Measurements from ENCODE around the gene PCDHGA3. TPM values are rescaled to one million over a fixed set of nuclear protein-coding genes. Genes with fewer than 3 reads are reported as not detected.
A peak's percentile ranks its signal among the peaks of the same experiment; 100 is the strongest.
"Not testable (repeated sequence)": the region's sequence is repeated elsewhere in the genome, so short reads cannot be mapped to it uniquely, and the experiment has no call there.

The PCDHGA3 gene
- total RNA-seq, 2 donors from 2014 or later = 4.3 TPM; not detected in 1

DNA sequence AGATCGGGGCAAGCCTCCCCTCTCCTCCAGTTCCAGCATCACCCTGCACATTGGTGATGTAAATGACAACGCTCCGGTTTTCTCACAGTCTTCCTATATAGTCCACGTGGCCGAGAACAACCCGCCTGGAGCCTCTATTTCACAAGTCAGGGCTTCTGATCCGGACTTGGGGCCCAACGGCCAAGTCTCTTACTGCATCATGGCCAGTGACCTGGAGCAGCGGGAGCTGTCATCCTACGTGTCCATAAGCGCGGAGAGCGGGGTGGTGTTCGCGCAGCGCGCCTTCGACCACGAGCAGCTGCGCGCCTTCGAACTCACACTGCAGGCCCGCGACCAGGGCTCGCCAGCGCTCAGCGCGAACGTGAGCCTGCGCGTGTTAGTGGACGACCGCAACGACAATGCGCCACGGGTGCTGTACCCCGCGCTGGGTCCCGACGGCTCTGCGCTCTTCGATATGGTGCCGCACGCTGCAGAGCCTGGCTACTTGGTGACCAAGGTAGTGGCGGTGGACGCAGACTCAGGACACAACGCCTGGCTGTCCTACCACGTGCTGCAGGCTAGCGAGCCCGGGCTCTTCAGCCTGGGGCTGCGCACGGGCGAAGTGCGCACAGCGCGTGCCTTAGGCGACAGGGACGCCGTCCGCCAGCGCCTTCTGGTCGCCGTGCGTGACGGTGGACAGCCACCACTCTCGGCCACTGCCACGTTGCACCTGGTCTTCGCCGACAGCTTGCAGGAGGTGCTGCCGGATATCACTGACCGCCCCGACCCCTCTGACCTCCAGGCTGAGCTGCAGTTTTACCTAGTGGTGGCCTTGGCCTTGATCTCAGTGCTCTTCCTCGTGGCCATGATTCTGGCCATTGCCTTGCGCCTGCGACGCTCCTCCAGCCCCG, 45.8 kb downstream of the PCDHGA3 start:
- peaks cover 53% of the 10 kb centered on the region for H3K36me3 Mint-ChIP-seq (ENCODE audit: low read depth)

GRCh38 chr5:141392429-141393198, 49.0 kb downstream of the PCDHGA3 start, which contains the start of gene PCDHGA8:
Gene PCDHGA8 (plus strand): TSS chr5:141392633. CDS start chr5:141392814, 181 bp downstream.
- Histone ChIP-seq H3K9ac (ENCODE audit: extremely low read depth, low read length, poor library complexity, severe bottlenecking) (no peak within 1 kb of the TSS), H3K27me3 (ENCODE audit: control insufficient read depth, insufficient read depth, low read length, poor library complexity, severe bottlenecking) (no peaks in the 10 kb centered on the region), H3K27ac (ENCODE audit: low read depth, low read length) (no peak within 1 kb of the TSS), H3K9me3 (ENCODE audit: control insufficient read depth, low read length) (peaks cover 68% of the 10 kb centered on the region), H3K4me3 (ENCODE audit: low read length) (peak within 1 kb of the TSS; percentile 20), H3K4me1 (ENCODE audit: control insufficient read depth, insufficient read depth, low read length) (no peaks in the 10 kb centered on the region), H3K36me3 (ENCODE audit: control insufficient read depth, insufficient read depth, low read length) (no peaks in the 10 kb centered on the region)
- Mint-ChIP-seq H3K9me3 (peaks cover 89% of the 10 kb centered on the region), H3K36me3 (ENCODE audit: low read depth) (peaks cover 65% of the 10 kb centered on the region), H3K27me3 (ENCODE audit: insufficient read depth) (peaks cover 11% of the 10 kb centered on the region), H3K4me3 (no peak within 1 kb of the TSS), H3K4me1 (no peaks in the 10 kb centered on the region), H3K27ac (no peak within 1 kb of the TSS)
- no peak for TF ChIP-seq CTCF (conservative IDR thresholded peaks at IDR 0.05)
- 95 to 98% methylated on average over 28 to 38 of the region's 38 CpGs for WGBS, 2 experiments (ENCODE audit: insufficient coverage in 1 of 2, insufficient read length in 1 of 2)
- no peak for DNase-seq

More for the DNA sequence above, 45.8 kb downstream of the PCDHGA3 start:
- H3K4me1 Mint-ChIP-seq = no peaks in the 10 kb centered on the region
- WGBS, 2 experiments (ENCODE audit: insufficient coverage in 1 of 2, insufficient read length in 1 of 2) = 94 to 96% methylated on average over 74 to 77 of the region's 77 CpGs
- H3K27ac Mint-ChIP-seq = no peak overlapping the region
- no peaks in the 10 kb centered on the region for H3K36me3 ChIP-seq (ENCODE audit: control insufficient read depth, insufficient read depth, low read length)
- TF ChIP-seq CTCF (conservative IDR thresholded peaks at IDR 0.05) = no peak
- DNase-seq = no peak
- peaks cover 76% of the 10 kb centered on the region for H3K9me3 Mint-ChIP-seq
- H3K27me3 ChIP-seq (ENCODE audit: control insufficient read depth, insufficient read depth, low read length, poor library complexity, severe bottlenecking) = no peaks in the 10 kb centered on the region
- no peak overlapping the region for H3K4me3 ChIP-seq (ENCODE audit: low read length)
- no peak overlapping the region for H3K9ac ChIP-seq (ENCODE audit: extremely low read depth, low read length, poor library complexity, severe bottlenecking)
- H3K9me3 ChIP-seq (ENCODE audit: control insufficient read depth, low read length) = peaks cover 64% of the 10 kb centered on the region
- no peak overlapping the region for H3K4me3 Mint-ChIP-seq
- no peak overlapping the region for H3K27ac ChIP-seq (ENCODE audit: low read depth, low read length)
- no peaks in the 10 kb centered on the region for H3K4me1 ChIP-seq (ENCODE audit: control insufficient read depth, insufficient read depth, low read length)
- peaks cover 11% of the 10 kb centered on the region for H3K27me3 Mint-ChIP-seq (ENCODE audit: insufficient read depth)

DNA sequence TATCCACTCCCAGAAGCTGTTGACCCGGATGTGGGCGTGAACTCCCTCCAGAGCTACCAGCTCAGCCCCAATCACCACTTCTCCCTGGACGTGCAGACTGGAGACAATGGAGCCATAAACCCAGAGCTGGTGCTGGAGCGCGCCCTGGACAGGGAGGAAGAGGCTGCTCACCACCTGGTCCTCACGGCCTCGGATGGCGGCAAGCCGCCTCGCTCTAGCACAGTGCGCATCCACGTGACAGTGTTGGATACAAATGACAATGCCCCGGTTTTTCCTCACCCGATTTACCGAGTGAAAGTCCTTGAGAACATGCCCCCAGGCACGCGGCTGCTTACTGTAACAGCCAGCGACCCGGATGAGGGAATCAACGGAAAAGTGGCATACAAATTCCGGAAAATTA, 49.6 kb downstream of the PCDHGA3 start:
- no peak overlapping the region for H3K4me3 ChIP-seq (ENCODE audit: low read length)

DNA sequence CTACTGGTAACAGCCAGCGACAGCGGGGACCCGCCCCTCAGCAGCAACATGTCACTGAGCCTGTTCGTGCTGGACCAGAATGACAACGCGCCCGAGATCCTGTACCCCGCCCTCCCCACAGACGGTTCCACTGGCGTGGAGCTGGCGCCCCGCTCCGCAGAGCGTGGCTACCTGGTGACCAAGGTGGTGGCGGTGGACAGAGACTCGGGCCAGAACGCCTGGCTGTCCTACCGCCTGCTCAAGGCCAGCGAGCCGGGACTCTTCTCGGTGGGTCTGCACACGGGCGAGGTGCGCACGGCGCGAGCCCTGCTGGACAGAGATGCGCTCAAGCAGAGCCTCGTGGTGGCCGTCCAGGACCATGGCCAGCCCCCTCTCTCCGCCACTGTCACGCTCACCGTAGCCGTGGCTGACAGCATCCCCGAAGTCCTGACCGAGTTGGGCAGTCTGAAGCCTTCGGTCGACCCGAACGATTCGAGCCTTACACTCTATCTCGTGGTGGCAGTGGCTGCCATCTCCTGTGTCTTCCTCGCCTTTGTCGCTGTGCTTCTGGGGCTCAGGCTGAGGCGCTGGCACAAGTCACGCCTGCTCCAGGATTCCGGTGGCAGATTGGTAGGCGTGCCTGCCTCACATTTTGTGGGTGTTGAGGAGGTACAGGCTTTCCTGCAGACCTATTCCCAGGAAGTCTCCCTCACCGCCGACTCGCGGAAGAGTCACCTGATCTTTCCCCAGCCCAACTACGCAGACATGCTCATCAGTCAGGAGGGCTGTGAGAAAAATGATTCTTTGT, 51.0 kb downstream of the PCDHGA3 start:
- H3K27ac Mint-ChIP-seq; H3K4me1 Mint-ChIP-seq; H3K36me3 ChIP-seq (ENCODE audit: control insufficient read depth, insufficient read depth, low read length); H3K27me3 Mint-ChIP-seq (ENCODE audit: insufficient read depth); H3K9ac ChIP-seq (ENCODE audit: extremely low read depth, low read length, poor library complexity, severe bottlenecking); DNase-seq; H3K4me1 ChIP-seq (ENCODE audit: control insufficient read depth, insufficient read depth, low read length); H3K4me3 ChIP-seq (ENCODE audit: low read length); H3K27me3 ChIP-seq (ENCODE audit: control insufficient read depth, insufficient read depth, low read length, poor library complexity, severe bottlenecking); H3K4me3 Mint-ChIP-seq; H3K27ac ChIP-seq (ENCODE audit: low read depth, low read length): not testable (repeated sequence)
- 92 to 98% methylated on average over 24 to 41 of the region's 53 CpGs for WGBS, 2 experiments (ENCODE audit: insufficient coverage in 1 of 2, insufficient read length in 1 of 2)
- Mint-ChIP-seq H3K36me3 (ENCODE audit: low read depth) (peaks cover 60% of the 10 kb centered on the region), H3K9me3 (peaks cover 89% of the 10 kb centered on the region)
- peaks cover 71% of the 10 kb centered on the region for H3K9me3 ChIP-seq (ENCODE audit: control insufficient read depth, low read length)

More for the DNA sequence above, 49.6 kb downstream of the PCDHGA3 start:
- H3K27me3 ChIP-seq (ENCODE audit: control insufficient read depth, insufficient read depth, low read length, poor library complexity, severe bottlenecking) = no peaks in the 10 kb centered on the region
- H3K27ac ChIP-seq (ENCODE audit: low read depth, low read length) = no peak overlapping the region
- Mint-ChIP-seq H3K9me3 (peaks cover 89% of the 10 kb centered on the region), H3K27ac (no peak overlapping the region), H3K27me3 (ENCODE audit: insufficient read depth) (peaks cover 9% of the 10 kb centered on the region), H3K4me1 (no peaks in the 10 kb centered on the region), H3K4me3 (no peak overlapping the region), H3K36me3 (ENCODE audit: low read depth) (peaks cover 63% of the 10 kb centered on the region)
- 94 to 97% methylated on average over 19 to 21 of the region's 21 CpGs for WGBS, 2 experiments (ENCODE audit: insufficient coverage in 1 of 2, insufficient read length in 1 of 2)
- TF ChIP-seq CTCF (conservative IDR thresholded peaks at IDR 0.05) = no peak
- H3K36me3 ChIP-seq (ENCODE audit: control insufficient read depth, insufficient read depth, low read length) = no peaks in the 10 kb centered on the region
- H3K4me1 ChIP-seq (ENCODE audit: control insufficient read depth, insufficient read depth, low read length) = no peaks in the 10 kb centered on the region
- no peak overlapping the region for H3K9ac ChIP-seq (ENCODE audit: extremely low read depth, low read length, poor library complexity, severe bottlenecking)
- H3K9me3 ChIP-seq (ENCODE audit: control insufficient read depth, low read length) = peaks cover 66% of the 10 kb centered on the region
- DNase-seq = no peak

Measured in endodermal cell (in vitro differentiated cells).